ENCODE data around the gene RNF111.

- TF ChIP-seq ZBTB4 (CRISPR knock-in tag; IDR thresholded peaks at IDR 0.05) (no peak), GABPA (IDR thresholded peaks at IDR 0.05; ENCODE audit: low read depth) (no peak), REST (IDR thresholded peaks at IDR 0.05; ENCODE audit: low read depth, low read length) (no peak), EP300 (IDR thresholded peaks at IDR 0.05; ENCODE audit: borderline replicate concordance in 1 of 2, control insufficient read depth in 1 of 2, low read depth in 2 of 2, low read length in 2 of 2) (no peak), CREM (IDR thresholded peaks at IDR 0.05; ENCODE audit: low read depth) (no peak), SMARCA5 (IDR thresholded peaks at IDR 0.05) (no peak)
These were observed 82.0 kb downstream of the RNF111 start for GRCh38 chr15:59069430-59069829.

Data from GM12878 (cell line).